Smooth muscle cell (in vitro differentiated cells): Measurements from ENCODE around the gene SLC6A13. TPM values are rescaled to one million over a fixed set of nuclear protein-coding genes. Genes with fewer than 3 reads are reported as not detected.

Experiments used
- DNase-seq: peaks from one replicate; lab custom pipeline; 2025; ENCODE audit not compliant: unreplicated experiment; lab: John Stamatoyannopoulos, UW
- H2AFZ ChIP-seq: fragments of 200-600 bp; sonication (generic); 2 replicates; pipeline ENCODE4 v1.6.0; 2016; ENCODE audit warnings: antibody characterized with exemption, low read depth, mild to moderate bottlenecking
- H3F3A ChIP-seq: fragments of 200-600 bp; sonication (generic); 2 replicates; pipeline ENCODE4 v1.6.0; 2017; ENCODE audit warnings: antibody characterized with exemption, low read depth
- H3K27ac ChIP-seq: fragments of 200-600 bp; sonication (generic); 2 replicates; pipeline ENCODE4 v1.5.1; 2016; ENCODE audit warnings: low read depth, mild to moderate bottlenecking
- H3K27me3 ChIP-seq: fragments of 200-600 bp; sonication (generic); 2 replicates; pipeline ENCODE4 v1.6.1; 2016; ENCODE audit warnings: low read depth, mild to moderate bottlenecking
- H3K36me3 ChIP-seq: fragments of 200-600 bp; sonication (generic); 2 replicates; pipeline ENCODE4 v1.5.1; 2016; ENCODE audit warnings: low read depth
- H3K4me1 ChIP-seq: fragments of 200-600 bp; sonication (generic); 2 replicates; pipeline ENCODE4 v1.5.1; 2016; ENCODE audit warnings: low read depth
- H3K4me2 ChIP-seq: fragments of 200-600 bp; sonication (generic); 2 replicates; pipeline ENCODE4 v1.6.0; 2016; ENCODE audit warnings: mild to moderate bottlenecking
- H3K4me3 ChIP-seq: fragments of 200-600 bp; sonication (generic); 2 replicates; pipeline ENCODE4 v1.5.1; 2016; ENCODE audit warnings: mild to moderate bottlenecking
- H3K79me2 ChIP-seq: fragments of 200-600 bp; sonication (generic); 2 replicates; pipeline ENCODE4 v1.6.0; 2016; ENCODE audit warnings: low read depth, mild to moderate bottlenecking
- H3K9ac ChIP-seq: fragments of 200-600 bp; sonication (generic); 2 replicates; pipeline ENCODE4 v1.6.0; 2016; ENCODE audit warnings: low read depth
- H3K9me3 ChIP-seq: fragments of 200-600 bp; sonication (generic); replicated peaks from 2 replicates; pipeline ENCODE4 v1.5.1; 2016; ENCODE audit warnings: low read depth
- H4K20me1 ChIP-seq: fragments of 200-600 bp; sonication (generic); 2 replicates; pipeline ENCODE4 v1.6.0; 2016; ENCODE audit warnings: low read depth
- CTCF ChIP-seq: fragments of 200-600 bp; sonication (generic); IDR thresholded peaks from 2 replicates; pipeline ENCODE4 v1.5.1; 2017; ENCODE audit warnings: borderline replicate concordance, mild to moderate bottlenecking, antibody characterized with exemption; ENCODE audit not compliant: insufficient read depth, poor library complexity, severe bottlenecking
- WGBS: methylation state at CpG from one replicate; pipeline ENCODE4 v1.1.7; 2016; ENCODE audit warnings: low lambda C conversion rate; 5-methylcytosine and 5-hydroxymethylcytosine counted together
- polyA plus RNA-seq: library from polyadenylated mRNA; unstranded; fragments of >200 nt; fragmentation: Nextera tagmentation; extraction: Ambion mirVana; gene quantifications from 2 replicates; pipeline ENCODE4 v1.2.1, GENCODE V29; 2016
- total RNA-seq: library from RNA; depleted of rRNA; stranded (reverse); fragments of >200 nt; gene quantifications from 2 replicates; pipeline ENCODE4 v1.2.3, GENCODE V29; 2014

The SLC6A13 gene
- total and polyA plus RNA-seq, 2 experiments from 2014 or later: 0.45 to 0.66 TPM

GRCh38 chr12:203462-204260 is 59.0 kb downstream of the SLC6A13 start:
- Histone ChIP-seq H3K4me3 (peak overlapping the region; percentile 77), H3F3A (no peaks in the 10 kb centered on the region), H3K4me1 (peaks cover 6% of the 10 kb centered on the region), H3K9ac (peak overlapping the region; percentile 2), H3K9me3 (no peaks in the 10 kb centered on the region), H2AFZ (peak overlapping the region; percentile 84), H3K27ac (no peak overlapping the region), H4K20me1 (no peaks in the 10 kb centered on the region), H3K27me3 (peaks cover 11% of the 10 kb centered on the region), H3K79me2 (no peaks in the 10 kb centered on the region), H3K4me2 (peak overlapping the region; percentile 86), H3K36me3 (no peaks in the 10 kb centered on the region)
- 3% methylated on average over 37 of the region's 84 CpGs for WGBS
- no peak for DNase-seq
- TF ChIP-seq CTCF: peak; percentile 3

GRCh38 chr12:203074-203461 is 59.6 kb downstream of the SLC6A13 start:
- peak overlapping the region; percentile 77 for H3K4me3 ChIP-seq
- no peaks in the 10 kb centered on the region for H3F3A ChIP-seq
- no peak for DNase-seq
- H3K4me2 ChIP-seq: peak overlapping the region; percentile 86
- peak overlapping the region; percentile 84 for H2AFZ ChIP-seq
- no peak overlapping the region for H3K27ac ChIP-seq
- peak overlapping the region; percentile 2 for H3K9ac ChIP-seq
- TF ChIP-seq CTCF: no peak
- no peaks in the 10 kb centered on the region for H3K36me3 ChIP-seq
- H3K79me2 ChIP-seq: no peaks in the 10 kb centered on the region
- WGBS: 50% methylated on average over 16 of the region's 16 CpGs
- peaks cover 6% of the 10 kb centered on the region for H3K4me1 ChIP-seq
- H3K27me3 ChIP-seq: peaks cover 11% of the 10 kb centered on the region
- H3K9me3 ChIP-seq: no peaks in the 10 kb centered on the region
- no peaks in the 10 kb centered on the region for H4K20me1 ChIP-seq

- Histone ChIP-seq H3K27ac (no peak overlapping the region), H3K9me3 (no peaks in the 10 kb centered on the region), H2AFZ (no peak overlapping the region), H3K4me1 (peaks cover 6% of the 10 kb centered on the region), H3K9ac (no peak overlapping the region), H3F3A (no peaks in the 10 kb centered on the region), H3K4me2 (no peak overlapping the region), H3K79me2 (no peaks in the 10 kb centered on the region), H3K4me3 (no peak overlapping the region), H4K20me1 (no peaks in the 10 kb centered on the region), H3K36me3 (no peaks in the 10 kb centered on the region), H3K27me3 (peaks cover 11% of the 10 kb centered on the region)
- 31% methylated on average over 15 of the region's 15 CpGs for WGBS
- no peak for DNase-seq
- TF ChIP-seq CTCF: no peak
Observed at GRCh38 chr12:202081-202731, 60.4 kb downstream of the SLC6A13 start.

GRCh38 chr12:201361-201760 is 61.3 kb downstream of the SLC6A13 start:
- no peak overlapping the region for H3K9ac ChIP-seq
- peaks cover 9% of the 10 kb centered on the region for H3K27me3 ChIP-seq
- H2AFZ ChIP-seq: no peak overlapping the region
- no peaks in the 10 kb centered on the region for H3F3A ChIP-seq
- H3K79me2 ChIP-seq: no peaks in the 10 kb centered on the region
- H3K4me1 ChIP-seq: peaks cover 6% of the 10 kb centered on the region
- no peaks in the 10 kb centered on the region for H3K36me3 ChIP-seq
- no peak for DNase-seq
- H3K9me3 ChIP-seq: no peaks in the 10 kb centered on the region
- WGBS: 91% methylated on average over 8 of the region's 8 CpGs
- H3K27ac ChIP-seq: no peak overlapping the region
- no peak overlapping the region for H3K4me2 ChIP-seq
- no peaks in the 10 kb centered on the region for H4K20me1 ChIP-seq
- no peak overlapping the region for H3K4me3 ChIP-seq
- no peak for TF ChIP-seq CTCF
